ENCODE measurements around the gene EIF4E. TPM values are rescaled to one million over a fixed set of nuclear protein-coding genes. Genes with fewer than 3 reads are reported as not detected.
"Not testable (repeated sequence)": the region's sequence is repeated elsewhere in the genome, so short reads cannot be mapped to it uniquely, and the experiment has no call there.

Gene EIF4E
- total RNA-seq, 1 experiment from 2014 or later, result 242 TPM

- no peak for DNase-seq (ENCODE audit: low spot score)
These were observed 49.4 kb downstream of the EIF4E start for GRCh38 chr4:98879515-98879914.

- DNase-seq (ENCODE audit: low spot score), result no peak
These were observed 55.9 kb downstream of the EIF4E start for GRCh38 chr4:98873059-98873458.

DNA sequence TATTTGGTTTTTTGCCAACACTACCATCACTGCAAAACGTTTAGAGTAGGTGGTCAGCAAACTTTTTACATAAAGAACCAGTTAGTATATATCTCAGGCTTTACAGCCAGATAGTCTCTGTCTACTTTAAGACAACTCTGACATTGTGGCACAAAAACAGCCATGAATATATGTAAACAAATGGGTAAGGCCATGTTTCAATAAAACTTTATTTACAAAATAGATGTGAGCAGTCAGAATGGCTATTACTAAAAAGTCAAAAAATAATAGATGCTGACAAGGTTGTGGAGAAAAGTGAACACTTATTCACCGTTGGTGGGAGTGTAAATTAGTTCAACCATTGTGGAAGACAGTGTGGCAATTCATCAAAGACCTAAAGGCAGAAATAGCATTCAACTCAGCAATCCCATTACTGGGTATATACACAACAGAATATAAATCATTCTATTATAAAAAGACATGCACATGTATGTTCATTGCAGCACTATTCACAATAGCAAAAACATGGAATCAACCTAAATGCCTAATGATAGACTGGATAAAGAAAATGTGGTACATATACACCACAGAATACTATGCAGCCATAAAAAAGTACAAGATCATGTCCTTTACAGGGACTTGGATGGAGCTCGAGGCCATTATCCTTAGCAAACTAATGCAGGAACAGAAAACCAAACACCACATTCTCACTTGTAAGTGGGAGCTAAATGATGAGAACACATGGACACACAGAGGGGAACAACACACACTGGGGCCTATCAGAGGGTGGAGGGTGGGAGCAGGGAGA lies 56.6 kb downstream of the EIF4E start:
- not testable (repeated sequence) for DNase-seq (ENCODE audit: low spot score)

GRCh38 chr4:98867648-98868047 lies 61.3 kb downstream of the EIF4E start:
- no peak for DNase-seq (ENCODE audit: low spot score)

DNA sequence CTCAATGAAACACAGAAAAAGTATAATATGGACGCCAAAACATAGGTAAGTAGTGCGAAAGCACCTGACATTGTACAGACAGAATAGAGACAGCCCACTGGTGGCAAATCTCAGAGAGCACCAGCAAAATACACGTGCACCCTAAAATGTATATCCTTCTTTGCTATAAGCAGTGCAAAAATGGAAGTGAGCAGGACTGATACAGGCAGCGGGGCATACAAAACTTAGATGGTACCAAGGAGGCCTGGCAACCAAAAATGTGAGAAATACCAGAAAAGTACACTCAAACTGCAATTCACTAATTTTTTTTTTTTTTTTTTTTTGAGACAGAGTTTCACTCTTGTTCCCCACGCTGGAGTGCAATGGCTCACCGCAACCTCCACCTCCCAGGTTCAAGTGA lies 63.9 kb downstream of the EIF4E start:
- no peak for DNase-seq (ENCODE audit: low spot score)

DNA sequence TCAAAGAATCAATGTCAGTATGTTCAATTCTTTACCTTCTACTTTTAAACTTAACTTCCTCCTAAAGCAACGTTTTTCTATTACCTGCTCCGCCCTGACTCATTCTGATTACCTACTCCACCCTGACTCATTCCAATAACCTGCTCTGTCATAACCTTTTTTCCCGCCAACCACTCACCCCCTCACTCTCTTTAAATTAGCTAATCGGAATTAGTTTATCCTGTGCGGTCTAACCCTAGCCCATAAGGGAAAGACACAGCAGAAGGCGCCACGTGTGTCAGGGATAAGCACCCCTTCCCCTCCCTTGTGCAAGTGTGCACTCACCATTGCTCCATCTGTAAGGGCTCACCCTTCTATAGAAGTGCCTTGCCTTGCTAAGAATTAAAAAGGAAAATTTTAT lies 64.4 kb downstream of the EIF4E start:
- DNase-seq (ENCODE audit: low spot score), result no peak

DNA sequence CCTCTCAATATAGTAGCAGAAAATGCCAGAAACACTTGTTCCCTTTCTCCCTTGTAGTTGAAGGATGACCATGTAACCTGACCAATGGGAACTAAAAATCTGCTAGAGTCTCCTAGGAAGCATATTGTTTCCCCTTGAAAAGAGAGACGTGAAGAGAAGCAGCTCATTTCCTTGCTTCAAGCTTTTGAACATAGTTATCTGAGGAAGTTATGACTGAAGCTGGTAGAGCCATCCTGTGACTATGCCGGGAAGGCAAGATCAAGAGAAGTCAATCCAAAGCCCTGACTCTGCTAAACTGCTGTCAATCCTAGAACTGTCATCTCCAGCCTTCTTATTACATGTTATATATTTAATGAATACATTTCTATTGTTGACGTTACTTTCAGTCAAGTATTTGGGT lies 66.6 kb downstream of the EIF4E start:
- no peak for DNase-seq (ENCODE audit: low spot score)

DNA sequence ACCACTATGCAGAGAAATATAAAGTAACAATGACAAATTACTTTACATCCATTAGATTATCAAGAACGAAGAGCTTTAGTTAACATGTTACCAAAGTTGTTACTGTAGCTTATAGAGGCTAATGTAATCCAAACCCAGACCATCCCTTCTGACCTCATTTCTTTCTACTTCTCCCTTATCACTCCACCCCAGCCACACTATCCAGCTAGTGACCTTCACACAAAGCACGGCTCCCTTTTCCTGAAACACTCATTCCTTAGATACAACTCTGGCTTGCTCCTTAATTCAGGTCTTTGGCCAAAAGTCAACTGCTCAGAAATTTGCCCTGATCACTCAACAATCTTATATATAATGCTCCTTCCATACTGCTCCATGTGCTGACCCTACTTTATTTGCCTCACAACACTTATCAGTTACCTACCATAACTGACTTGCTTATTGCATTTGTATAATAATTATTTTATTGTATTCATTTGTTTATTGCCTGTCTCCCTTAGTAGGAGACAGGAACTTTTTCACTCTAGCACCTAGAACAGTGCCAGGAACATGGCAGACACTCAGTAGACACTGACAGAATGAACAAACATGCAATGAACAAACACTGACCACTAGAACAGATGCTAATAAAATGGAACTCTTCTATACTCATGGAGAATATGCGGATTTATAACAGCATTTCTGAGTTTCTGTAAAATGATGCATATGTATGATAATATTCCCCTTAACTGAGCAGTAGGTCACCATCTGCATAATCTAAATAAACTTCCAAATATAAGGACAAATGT lies 67.6 kb downstream of the EIF4E start:
- no peak for DNase-seq (ENCODE audit: low spot score)

DNA sequence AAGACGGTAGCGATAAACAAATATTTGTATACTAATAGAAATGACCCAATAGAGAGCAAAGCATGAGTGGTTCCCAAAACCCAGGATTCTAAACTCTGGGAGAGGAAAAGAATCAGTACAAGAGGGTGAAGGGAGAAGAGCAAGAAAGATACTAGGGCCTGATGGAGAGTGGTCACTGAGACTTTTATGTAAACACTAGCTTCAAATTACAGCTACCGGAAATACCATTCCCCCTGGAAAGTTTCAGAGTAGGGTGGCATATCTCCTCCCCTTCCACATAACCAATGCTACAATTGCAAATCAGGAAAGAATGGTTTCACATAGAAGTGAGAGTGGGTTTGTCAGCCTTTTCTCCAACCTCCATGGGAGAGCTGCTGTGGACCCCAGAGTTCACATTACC lies 77.1 kb downstream of the EIF4E start:
- peak; percentile 34 for DNase-seq (ENCODE audit: low spot score)

DNA sequence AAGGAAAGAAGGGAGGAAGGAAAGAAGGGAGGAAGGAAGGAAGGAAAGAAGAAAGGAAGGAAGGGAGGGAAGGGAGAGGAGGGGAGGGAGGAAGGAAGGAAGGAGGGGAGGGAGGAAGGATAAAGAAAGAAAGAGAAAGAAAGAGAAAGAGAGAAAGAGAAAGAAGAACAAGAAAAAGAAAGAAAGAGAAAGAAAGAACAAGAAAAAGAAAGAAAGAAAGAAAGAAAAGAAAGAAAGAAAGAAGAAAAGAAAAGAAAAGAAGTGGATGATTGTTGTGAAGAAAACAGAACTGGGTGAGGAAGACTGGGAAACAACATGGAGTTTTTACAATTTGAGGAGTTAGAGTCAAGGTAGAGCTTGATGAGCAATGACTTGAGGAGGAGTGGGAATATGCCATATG lies 78.0 kb downstream of the EIF4E start:
- DNase-seq (ENCODE audit: low spot score), result no peak

DNA sequence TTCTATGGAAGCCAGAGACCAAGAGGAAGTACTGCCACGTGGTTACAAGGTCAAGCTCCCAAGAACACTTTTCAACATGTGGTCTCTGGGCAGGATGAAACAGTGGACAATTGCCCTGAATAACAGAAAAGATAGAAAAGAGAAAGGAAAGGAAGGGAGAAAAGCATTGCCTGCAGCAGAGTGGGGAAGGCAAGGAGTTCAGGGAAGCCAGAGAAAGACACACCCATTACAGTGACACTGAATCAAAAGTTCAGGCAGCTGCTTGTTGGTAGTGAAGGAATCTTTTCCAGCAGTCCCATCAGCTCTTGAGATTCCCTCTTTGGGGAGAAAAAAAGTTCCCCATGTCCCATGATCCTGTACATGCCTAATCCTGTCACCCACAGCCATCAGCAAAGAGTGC lies 80.5 kb downstream of the EIF4E start:
- DNase-seq (ENCODE audit: low spot score), result no peak

DNA sequence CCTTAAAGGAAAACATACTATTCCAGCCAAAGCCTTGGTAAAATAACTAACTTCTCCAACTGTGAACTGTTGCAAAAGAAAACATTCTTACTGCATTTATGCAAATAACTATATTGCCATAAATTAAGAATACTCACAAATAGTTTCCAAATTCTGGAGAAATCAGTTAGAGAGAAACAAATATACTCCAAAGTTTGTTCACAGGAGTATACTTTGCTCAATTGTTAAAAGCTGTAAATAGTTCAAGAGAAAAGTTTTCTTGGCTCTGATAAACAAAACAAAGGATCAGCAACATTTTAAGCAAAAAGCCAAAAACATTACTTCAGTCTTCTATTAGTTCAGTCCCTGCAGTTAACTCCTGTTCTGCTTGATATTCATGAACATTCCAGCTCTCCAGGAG lies 83.0 kb downstream of the EIF4E start:
- DNase-seq (ENCODE audit: low spot score), result no peak

DNA sequence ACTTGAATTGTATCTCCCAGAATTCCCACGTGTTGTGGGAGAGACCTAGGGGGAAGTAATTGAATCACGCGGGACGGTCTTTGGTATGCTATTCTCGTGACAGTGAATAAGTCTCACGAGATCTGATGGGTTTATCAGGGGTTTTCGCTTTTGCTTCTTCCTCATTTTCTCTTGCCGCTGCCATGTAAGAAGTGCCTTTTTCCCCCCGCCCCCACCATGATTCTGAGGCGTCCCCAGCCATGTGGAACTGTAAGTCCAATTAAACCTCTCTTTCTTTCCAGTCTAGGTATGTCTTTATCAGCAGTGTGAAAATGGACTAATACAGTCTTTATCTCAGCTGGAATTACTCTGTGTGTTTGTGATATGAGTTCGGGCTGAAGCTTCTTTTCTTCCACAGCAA lies 86.0 kb downstream of the EIF4E start:
- not testable (repeated sequence) for DNase-seq (ENCODE audit: low spot score)

GRCh38 chr4:98838977-98839618 lies 89.8 kb downstream of the EIF4E start:
- DNase-seq (ENCODE audit: low spot score), result peak; percentile 65

- no peak for DNase-seq (ENCODE audit: low spot score)
These were observed 90.4 kb downstream of the EIF4E start for GRCh38 chr4:98838531-98838930.

DNA sequence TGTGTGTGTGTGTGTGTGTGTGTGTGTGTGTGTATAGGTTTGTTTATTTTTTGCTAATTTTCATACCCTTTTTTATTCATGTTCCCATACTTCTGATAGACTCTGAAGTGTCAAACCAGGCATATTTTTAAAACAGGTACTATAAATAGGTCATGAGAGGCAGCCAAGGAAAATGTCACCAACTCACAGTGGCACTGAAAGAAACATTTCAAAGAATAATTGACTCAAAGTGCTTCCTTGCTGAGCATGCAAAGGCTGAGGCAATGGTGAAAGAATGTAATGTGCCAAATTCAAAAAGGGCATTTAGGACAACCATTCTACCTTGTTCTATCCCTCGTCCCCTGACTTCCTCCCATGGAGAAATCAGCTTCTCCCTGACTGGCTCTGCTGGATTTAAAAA lies 95.5 kb downstream of the EIF4E start:
- no peak for DNase-seq (ENCODE audit: low spot score)

GRCh38 chr4:98831036-98831435 lies 97.9 kb downstream of the EIF4E start:
- not testable (repeated sequence) for DNase-seq (ENCODE audit: low spot score)

Other genes with a start within 250 kb of the EIF4E start
- 84.7 and 94.6 TPM in 2 replicates for gene METAP1, start 66.6 kb upstream of the EIF4E start, total RNA-seq (2014; rRNA removed; shearing (Covaris generic))
- 199 and 221 TPM in 2 replicates for gene ADH5, start 159.7 kb upstream of the EIF4E start, total RNA-seq (2014; rRNA removed; shearing (Covaris generic))
- gene ADH4, start 215.2 kb upstream of the EIF4E start, total RNA-seq (2014; rRNA removed; shearing (Covaris generic)), result not detected in 2 replicates